ENCODE results near the gene TINAG.

DNA sequence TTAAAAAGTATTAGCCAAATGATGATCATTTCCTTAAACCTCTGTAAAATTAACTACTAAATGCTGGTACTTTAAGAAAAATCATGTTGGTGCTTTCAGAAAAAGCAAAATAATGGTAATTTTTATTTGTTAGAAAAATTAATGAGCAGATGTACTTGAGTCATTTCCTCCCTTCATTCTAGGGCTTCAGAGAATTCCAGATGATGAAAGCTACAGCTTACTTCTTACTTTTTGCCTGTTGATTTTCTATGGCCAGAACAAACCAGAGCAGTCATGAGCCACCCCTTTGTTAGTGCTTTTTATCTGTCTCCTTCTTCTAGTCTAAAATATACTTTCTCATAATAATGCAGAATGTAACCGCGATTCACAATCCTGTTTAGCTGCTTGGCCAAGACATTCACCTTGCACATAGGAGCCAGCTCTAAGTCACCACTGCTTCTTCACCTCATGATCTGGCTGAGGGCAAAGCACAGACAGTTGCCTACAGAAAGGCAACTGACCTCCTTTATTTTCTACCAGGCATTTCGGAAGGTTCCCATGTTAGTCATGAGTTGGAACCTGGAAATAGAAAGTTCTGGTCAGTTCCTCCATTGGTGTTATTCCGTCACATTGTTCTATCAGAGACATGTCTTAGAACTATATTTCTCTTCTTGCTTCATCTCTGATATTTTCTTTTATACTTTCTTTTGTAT, 43.5 kb upstream of the TINAG start:
- TF ChIP-seq YY1 (IDR thresholded peaks at IDR 0.05; ENCODE audit: insufficient read depth, insufficient read length) (no peak), ZNF274 (IDR thresholded peaks at IDR 0.05; ENCODE audit: low read depth, low read length) (no peak), SUZ12 (IDR thresholded peaks at IDR 0.05; ENCODE audit: extremely low read depth, insufficient read depth, insufficient read length) (no peak)
